ENCODE measurements around the gene NIPAL3.
A peak's percentile ranks its signal among the peaks of the same experiment; 100 is the strongest.
"Not testable (repeated sequence)": the region's sequence is repeated elsewhere in the genome, so short reads cannot be mapped to it uniquely, and the experiment has no call there.

NIPAL3 gene

DNA sequence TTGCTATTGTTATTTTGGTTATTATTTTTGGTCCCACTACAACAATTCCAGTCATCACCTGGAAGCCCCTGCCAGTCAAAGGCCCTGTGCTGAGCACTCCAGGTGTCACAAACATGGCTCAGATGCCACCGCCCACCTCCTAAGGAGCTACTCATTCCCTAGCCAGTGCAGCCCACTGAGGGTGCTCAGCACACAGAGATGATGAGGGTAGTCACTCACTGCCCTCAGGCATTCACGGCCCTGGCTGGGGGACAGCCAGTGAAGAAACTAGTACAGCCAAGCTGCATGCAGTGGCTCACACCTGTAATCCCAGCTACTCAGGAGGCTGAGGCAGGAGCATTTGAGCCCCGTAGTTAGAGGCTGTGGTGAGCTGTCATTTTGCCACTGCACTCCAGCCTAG, 42.3 kb downstream of the NIPAL3 start:
- Mint-ChIP-seq H3K27me3 (ENCODE audit: low read depth) (no peaks in the 10 kb centered on the region), H3K4me3 (no peak overlapping the region)

DNA sequence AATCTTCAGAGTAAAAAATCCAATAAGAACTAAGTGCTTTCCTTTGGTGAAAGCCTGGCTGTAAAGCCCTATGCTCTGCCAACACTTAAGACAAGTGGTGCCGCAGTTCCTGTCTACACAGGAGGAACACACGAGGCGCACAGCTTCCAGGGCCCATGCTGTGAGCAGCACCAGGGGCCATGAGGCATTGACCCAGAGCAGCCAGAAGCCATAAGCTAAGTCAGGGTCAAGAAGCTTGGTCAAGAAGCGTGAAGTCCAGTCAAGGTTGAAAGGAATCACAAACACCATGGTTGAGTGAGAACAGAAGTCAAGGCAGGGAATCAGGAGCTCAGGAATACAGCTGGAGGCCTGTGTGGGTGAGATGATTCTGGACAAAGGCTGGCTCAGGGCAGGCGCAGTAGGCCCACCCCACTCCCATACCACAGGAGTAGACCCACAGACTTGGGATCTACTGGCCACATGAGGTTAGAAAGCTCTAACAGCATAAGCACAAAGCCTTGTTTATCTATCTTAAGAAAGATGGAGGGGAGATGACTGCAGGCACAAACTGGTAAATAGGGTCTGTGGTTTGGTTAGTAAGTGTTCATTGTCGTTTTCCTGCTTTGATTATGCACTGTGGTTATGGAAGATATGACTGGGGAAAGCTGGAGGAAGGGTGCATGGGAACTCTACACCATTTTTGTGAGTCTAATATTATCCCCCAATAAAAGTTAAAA, 44.1 kb downstream of the NIPAL3 start:
- Mint-ChIP-seq H3K9me3 (no peaks in the 10 kb centered on the region), H3K4me1 (no peaks in the 10 kb centered on the region), H3K36me3 (ENCODE audit: low read depth) (peaks cover 44% of the 10 kb centered on the region), H3K27ac (peak overlapping the region in 1 of 3 experiments; percentile 77), H3K4me3 (no peak overlapping the region), H3K27me3 (ENCODE audit: low read depth) (no peaks in the 10 kb centered on the region)
- TF ChIP-seq, protein P1, sequence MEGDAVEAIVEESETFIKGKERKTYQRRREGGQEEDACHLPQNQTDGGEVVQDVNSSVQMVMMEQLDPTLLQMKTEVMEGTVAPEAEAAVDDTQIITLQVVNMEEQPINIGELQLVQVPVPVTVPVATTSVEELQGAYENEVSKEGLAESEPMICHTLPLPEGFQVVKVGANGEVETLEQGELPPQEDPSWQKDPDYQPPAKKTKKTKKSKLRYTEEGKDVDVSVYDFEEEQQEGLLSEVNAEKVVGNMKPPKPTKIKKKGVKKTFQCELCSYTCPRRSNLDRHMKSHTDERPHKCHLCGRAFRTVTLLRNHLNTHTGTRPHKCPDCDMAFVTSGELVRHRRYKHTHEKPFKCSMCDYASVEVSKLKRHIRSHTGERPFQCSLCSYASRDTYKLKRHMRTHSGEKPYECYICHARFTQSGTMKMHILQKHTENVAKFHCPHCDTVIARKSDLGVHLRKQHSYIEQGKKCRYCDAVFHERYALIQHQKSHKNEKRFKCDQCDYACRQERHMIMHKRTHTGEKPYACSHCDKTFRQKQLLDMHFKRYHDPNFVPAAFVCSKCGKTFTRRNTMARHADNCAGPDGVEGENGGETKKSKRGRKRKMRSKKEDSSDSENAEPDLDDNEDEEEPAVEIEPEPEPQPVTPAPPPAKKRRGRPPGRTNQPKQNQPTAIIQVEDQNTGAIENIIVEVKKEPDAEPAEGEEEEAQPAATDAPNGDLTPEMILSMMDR (IDR thresholded peaks at IDR 0.05; ENCODE audit: unreplicated experiment in 3 of 3): no peak

More for the DNA sequence above, 42.3 kb downstream of the NIPAL3 start:
- peaks cover 46% of the 10 kb centered on the region for H3K36me3 Mint-ChIP-seq (ENCODE audit: low read depth)
- H3K9me3 Mint-ChIP-seq: no peaks in the 10 kb centered on the region
- H3K27ac Mint-ChIP-seq: no peak overlapping the region
- TF ChIP-seq, protein P1 (IDR thresholded peaks at IDR 0.05; ENCODE audit: unreplicated experiment in 3 of 3): no peak
- no peaks in the 10 kb centered on the region for H3K4me1 Mint-ChIP-seq

- H3K27ac Mint-ChIP-seq; H3K27me3 Mint-ChIP-seq (ENCODE audit: low read depth); H3K4me3 Mint-ChIP-seq; H3K4me1 Mint-ChIP-seq; H3K9me3 Mint-ChIP-seq: not testable (repeated sequence)
- peaks cover 39% of the 10 kb centered on the region for H3K36me3 Mint-ChIP-seq (ENCODE audit: low read depth)
Measured at GRCh38 chr1:24462128-24462527, 46.5 kb downstream of the NIPAL3 start.

DNA sequence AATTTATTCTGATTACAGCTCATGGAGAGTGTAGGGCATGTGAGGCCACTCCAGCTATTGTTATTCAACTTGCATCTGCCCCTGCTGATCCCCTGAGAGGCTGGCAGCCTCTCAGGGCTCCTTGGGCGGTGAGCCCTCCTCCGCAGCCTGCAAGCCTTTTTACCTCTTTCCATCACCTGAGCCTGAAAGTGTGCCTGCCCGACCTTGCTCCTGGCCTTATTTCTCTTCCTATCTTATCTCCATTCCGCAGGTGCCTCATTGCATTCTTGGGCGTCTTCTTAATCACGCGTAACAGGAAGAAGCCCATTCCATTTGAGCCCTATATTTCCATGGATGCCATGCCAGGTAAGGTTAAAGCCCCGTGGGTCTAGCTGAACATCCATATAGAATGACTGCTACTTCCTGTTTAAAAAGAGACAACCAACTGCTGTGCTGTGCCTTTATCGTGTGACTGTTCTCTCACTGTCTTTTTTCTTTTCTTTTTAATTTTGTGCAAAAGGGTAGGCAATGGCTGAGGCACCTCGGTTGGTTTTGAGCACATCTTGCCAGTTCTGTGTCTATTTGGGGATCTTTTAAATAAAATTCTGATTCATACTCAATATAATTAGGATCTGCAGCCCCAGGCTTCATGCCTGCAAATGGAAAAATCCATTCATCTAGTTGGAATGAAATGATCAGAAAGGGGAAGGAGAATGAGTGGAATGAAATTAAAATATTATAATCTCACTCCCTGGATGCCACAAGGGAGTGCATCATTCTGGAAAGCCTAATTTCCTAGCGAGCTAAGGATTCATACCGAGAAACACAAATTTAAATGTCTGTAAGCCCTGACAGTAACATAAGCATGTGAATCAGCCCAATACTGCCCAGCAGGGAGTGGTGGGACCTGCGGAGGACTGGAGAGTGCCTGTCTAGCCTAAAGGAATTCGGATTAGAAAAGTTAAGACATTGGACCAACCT, 48.5 kb downstream of the NIPAL3 start:
- no peaks in the 10 kb centered on the region for H3K4me1 Mint-ChIP-seq
- TF ChIP-seq, protein P1 (IDR thresholded peaks at IDR 0.05; ENCODE audit: unreplicated experiment in 3 of 3): no peak

GRCh38 chr1:24465099-24465498, 49.5 kb downstream of the NIPAL3 start:
- no peaks in the 10 kb centered on the region for H3K9me3 Mint-ChIP-seq
- no peak overlapping the region for H3K4me3 Mint-ChIP-seq
- no peaks in the 10 kb centered on the region for H3K4me1 Mint-ChIP-seq
- H3K27me3 Mint-ChIP-seq (ENCODE audit: low read depth): no peaks in the 10 kb centered on the region
- TF ChIP-seq, protein P1 (IDR thresholded peaks at IDR 0.05; ENCODE audit: unreplicated experiment in 3 of 3): no peak
- no peak overlapping the region for H3K27ac Mint-ChIP-seq
- H3K36me3 Mint-ChIP-seq (ENCODE audit: low read depth): peaks cover 29% of the 10 kb centered on the region

More for the DNA sequence above, 48.5 kb downstream of the NIPAL3 start:
- H3K4me3 Mint-ChIP-seq: no peak overlapping the region
- peaks cover 30% of the 10 kb centered on the region for H3K36me3 Mint-ChIP-seq (ENCODE audit: low read depth)
- no peaks in the 10 kb centered on the region for H3K27me3 Mint-ChIP-seq (ENCODE audit: low read depth)
- H3K27ac Mint-ChIP-seq: no peak overlapping the region
- H3K9me3 Mint-ChIP-seq: no peaks in the 10 kb centered on the region

DNA sequence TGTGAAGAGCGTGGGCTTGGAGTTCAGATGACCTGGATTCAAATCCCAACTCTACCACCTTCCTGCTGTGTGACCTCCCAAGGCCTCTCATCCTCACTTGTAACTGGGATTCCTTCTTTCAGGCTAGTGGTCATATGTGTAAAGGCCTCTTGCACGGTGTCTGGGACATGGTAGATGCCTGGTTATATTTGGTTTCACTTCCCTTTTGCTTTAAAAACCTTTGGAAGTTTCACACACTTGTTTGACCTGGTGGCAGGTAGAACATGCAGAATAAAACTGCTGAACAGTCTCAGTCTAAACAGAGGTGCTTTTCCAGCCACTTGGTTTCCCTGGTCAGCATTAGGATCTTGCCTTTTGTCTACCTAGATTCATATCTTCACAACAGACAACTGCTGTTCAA, 50.0 kb downstream of the NIPAL3 start:
- H3K27me3 Mint-ChIP-seq (ENCODE audit: low read depth): no peaks in the 10 kb centered on the region
- TF ChIP-seq, protein P1 (IDR thresholded peaks at IDR 0.05; ENCODE audit: unreplicated experiment in 3 of 3): no peak
- no peak overlapping the region for H3K4me3 Mint-ChIP-seq
- no peaks in the 10 kb centered on the region for H3K9me3 Mint-ChIP-seq
- H3K36me3 Mint-ChIP-seq (ENCODE audit: low read depth): peaks cover 24% of the 10 kb centered on the region
- H3K27ac Mint-ChIP-seq: no peak overlapping the region
- no peaks in the 10 kb centered on the region for H3K4me1 Mint-ChIP-seq

All from nephron (organoid).